Measurements from ENCODE around the gene HOXD9.

Gene HOXD9

GRCh38 chr2:176146101-176146500 is 23.6 kb downstream of the HOXD9 start:
- no peak overlapping the region for H3K4me3 ChIP-seq (ENCODE audit: low read length)
- TF ChIP-seq ZNF274 (IDR thresholded peaks at IDR 0.05; ENCODE audit: low read depth, low read length): no peak

- no peak for TF ChIP-seq ZNF274 (IDR thresholded peaks at IDR 0.05; ENCODE audit: low read depth, low read length)
- H3K4me3 ChIP-seq (ENCODE audit: low read length): no peak overlapping the region
These were observed 24.1 kb downstream of the HOXD9 start for GRCh38 chr2:176146645-176147044.

GRCh38 chr2:176147210-176147799 is 24.8 kb downstream of the HOXD9 start:
- TF ChIP-seq ZNF274 (IDR thresholded peaks at IDR 0.05; ENCODE audit: low read depth, low read length): no peak
- H3K4me3 ChIP-seq (ENCODE audit: low read length): no peak overlapping the region

GRCh38 chr2:176147800-176148496 is 25.4 kb downstream of the HOXD9 start:
- no peak overlapping the region for H3K4me3 ChIP-seq (ENCODE audit: low read length)
- no peak for TF ChIP-seq ZNF274 (IDR thresholded peaks at IDR 0.05; ENCODE audit: low read depth, low read length)

- no peak overlapping the region for H3K4me3 ChIP-seq (ENCODE audit: low read length)
- TF ChIP-seq ZNF274 (IDR thresholded peaks at IDR 0.05; ENCODE audit: low read depth, low read length): no peak
These were observed 26.4 kb downstream of the HOXD9 start for GRCh38 chr2:176148751-176149421.

GRCh38 chr2:176149481-176149938 is 27.0 kb downstream of the HOXD9 start:
- TF ChIP-seq ZNF274 (IDR thresholded peaks at IDR 0.05; ENCODE audit: low read depth, low read length): no peak
- no peak overlapping the region for H3K4me3 ChIP-seq (ENCODE audit: low read length)

- H3K4me3 ChIP-seq (ENCODE audit: low read length): no peak overlapping the region
- TF ChIP-seq ZNF274 (IDR thresholded peaks at IDR 0.05; ENCODE audit: low read depth, low read length): no peak
These were observed 27.5 kb downstream of the HOXD9 start for GRCh38 chr2:176149939-176150583.

- no peak for TF ChIP-seq ZNF274 (IDR thresholded peaks at IDR 0.05; ENCODE audit: low read depth, low read length)
- H3K4me3 ChIP-seq (ENCODE audit: low read length): no peak overlapping the region
These were observed 28.3 kb downstream of the HOXD9 start for GRCh38 chr2:176150584-176151441.

GRCh38 chr2:176151442-176152287 is 29.1 kb downstream of the HOXD9 start, which contains the start of gene HOXD4:
Gene HOXD4, plus strand, starts transcription at chr2:176151550. Its CDS starts 84 bp downstream, at chr2:176151634.
- no peak within 1 kb of the TSS for H3K4me3 ChIP-seq (ENCODE audit: low read length)
- TF ChIP-seq ZNF274 (IDR thresholded peaks at IDR 0.05; ENCODE audit: low read depth, low read length): no peak

GRCh38 chr2:176152350-176153181 is 30.0 kb downstream of the HOXD9 start:
- TF ChIP-seq ZNF274 (IDR thresholded peaks at IDR 0.05; ENCODE audit: low read depth, low read length): no peak
- no peak overlapping the region for H3K4me3 ChIP-seq (ENCODE audit: low read length)

GRCh38 chr2:176154576-176155252 is 32.2 kb downstream of the HOXD9 start:
- TF ChIP-seq ZNF274 (IDR thresholded peaks at IDR 0.05; ENCODE audit: low read depth, low read length): no peak
- no peak overlapping the region for H3K4me3 ChIP-seq (ENCODE audit: low read length)

Measured in GM08714 (cell line).